Lung microvascular endothelial cell (primary cell): ENCODE data around the gene TMPRSS9. TPM values are rescaled to one million over a fixed set of nuclear protein-coding genes. Genes with fewer than 3 reads are reported as not detected.
A peak's percentile ranks its signal among the peaks of the same experiment; 100 is the strongest.
"Not testable (repeated sequence)": the region's sequence is repeated elsewhere in the genome, so short reads cannot be mapped to it uniquely, and the experiment has no call there.

Experiments used
- DNase-seq, 2 donors: peaks; one replicate each; pipeline versions ENCODE4 v3.0.0 to v3.0.0-alpha.2; 2010; ENCODE audit warnings: low read depth in 2 of 2
- total RNA-seq: library from RNA; depleted of rRNA; stranded (reverse); fragments of >200 nt; gene quantifications from 2 replicates; pipeline ENCODE4 v1.2.1, GENCODE V29; 2014

TMPRSS9 gene
- total RNA-seq, 1 donor from 2014 or later: 0.20 TPM

- not testable (repeated sequence) for DNase-seq
These were observed 98.7 kb downstream of the TMPRSS9 start for GRCh38 chr19:2458776-2459175.

DNA sequence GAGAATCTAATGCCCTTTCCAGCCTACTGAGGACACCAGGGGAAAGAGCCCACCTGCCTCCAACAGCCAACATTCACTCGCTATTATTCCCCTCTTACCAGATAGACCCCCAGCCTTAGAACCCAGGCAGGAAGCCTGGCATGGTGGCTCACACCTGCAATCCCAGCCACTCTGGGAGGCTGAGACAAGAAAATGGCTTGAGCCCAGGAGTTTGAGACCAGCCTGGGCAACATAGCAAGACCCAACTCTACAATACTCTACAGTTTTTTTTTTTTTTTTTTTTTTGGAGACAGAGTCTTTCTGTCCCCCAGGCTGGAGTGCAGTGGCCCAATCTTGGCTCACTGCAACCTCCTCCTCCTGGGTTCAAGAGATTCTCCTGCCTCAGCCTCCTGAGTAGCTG is 100.2 kb downstream of the TMPRSS9 start:
- DNase-seq: no peak

- peak; percentile 64 to 75 for DNase-seq
These were observed 101.9 kb downstream of the TMPRSS9 start for GRCh38 chr19:2461751-2462634.

GRCh38 chr19:2462635-2463421 is 102.8 kb downstream of the TMPRSS9 start:
- DNase-seq: peak; percentile 95 to 97

GRCh38 chr19:2463694-2464093 is 103.6 kb downstream of the TMPRSS9 start:
- not testable (repeated sequence) for DNase-seq

DNA sequence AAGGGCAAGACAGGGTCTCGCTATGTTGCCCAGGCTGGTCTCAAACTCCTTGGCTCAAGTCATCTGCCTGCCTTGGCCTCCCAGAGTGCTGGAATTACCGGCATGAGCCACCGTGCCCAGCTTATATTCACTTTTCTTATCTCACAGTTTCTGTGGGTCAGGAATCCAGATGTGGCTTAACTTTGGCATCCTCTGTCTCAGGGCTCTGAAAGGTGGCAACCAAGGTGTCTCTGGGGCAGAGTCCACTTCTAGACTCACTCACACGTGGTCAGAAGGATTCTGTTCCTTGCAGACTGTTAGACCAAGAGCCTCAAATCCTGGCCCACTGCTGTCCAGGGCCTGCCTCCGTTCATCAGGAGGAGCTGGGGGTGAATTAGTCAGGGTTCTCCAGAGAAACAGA is 104.3 kb downstream of the TMPRSS9 start:
- no peak for DNase-seq

DNA sequence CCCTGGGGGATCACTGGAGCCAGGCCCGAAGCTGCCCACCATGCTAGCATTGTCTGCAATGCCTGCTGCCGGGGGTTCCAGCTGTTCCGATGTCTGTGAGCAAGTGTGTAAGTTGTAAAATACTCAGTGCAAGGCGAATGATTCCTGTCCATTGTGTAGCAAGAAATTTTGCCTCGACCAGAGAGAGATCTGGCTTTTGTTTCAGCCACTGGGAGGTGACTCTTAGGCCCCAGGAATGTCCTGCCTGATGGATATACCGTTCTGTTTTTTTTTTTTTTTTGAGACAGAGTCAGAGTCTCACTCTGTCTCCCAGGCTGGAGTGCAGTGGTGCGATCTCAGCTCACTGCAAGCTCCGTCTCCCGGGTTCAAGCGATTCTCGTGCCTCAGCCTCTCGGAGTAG is 108.5 kb downstream of the TMPRSS9 start:
- no peak for DNase-seq

DNA sequence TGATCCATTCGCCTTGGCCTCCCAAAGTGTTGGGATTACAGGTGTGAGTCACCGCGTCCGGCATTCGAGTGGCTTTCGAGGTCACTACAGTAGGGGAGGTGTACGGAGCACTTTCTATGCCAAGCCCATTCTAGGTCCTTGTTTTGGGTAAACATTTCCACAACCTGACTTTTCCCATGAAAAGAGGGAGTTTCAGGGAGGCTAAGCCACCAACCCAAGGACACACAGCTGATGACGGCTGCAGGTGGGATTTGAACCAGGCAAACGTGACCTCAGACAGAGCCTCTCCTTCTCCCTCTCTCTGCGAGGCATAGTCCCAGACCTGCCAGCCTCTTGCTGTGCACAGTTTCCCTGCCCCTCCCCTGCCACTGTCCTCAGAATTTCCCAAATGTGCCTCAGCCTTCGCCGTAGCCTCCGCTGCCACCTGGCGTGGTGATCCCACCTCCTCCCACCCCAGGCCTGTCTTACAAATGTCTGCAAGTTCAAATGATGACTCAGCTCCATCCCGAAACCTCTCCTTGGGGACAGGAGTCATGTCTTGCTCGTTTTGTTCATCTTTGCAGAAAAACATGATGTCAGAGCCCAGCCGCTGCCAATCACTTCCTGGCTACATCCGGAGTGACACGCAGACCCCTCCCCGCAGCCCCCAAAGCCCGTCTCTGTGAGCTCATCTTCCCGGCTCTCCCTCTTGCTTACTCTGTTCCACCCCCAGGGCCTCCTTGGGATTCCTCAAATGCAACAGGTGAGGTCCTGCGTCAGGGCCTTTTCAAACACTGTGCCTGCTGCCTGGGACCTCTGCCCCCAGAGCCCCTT is 109.2 kb downstream of the TMPRSS9 start:
- DNase-seq: peak; percentile 44 to 73

DNA sequence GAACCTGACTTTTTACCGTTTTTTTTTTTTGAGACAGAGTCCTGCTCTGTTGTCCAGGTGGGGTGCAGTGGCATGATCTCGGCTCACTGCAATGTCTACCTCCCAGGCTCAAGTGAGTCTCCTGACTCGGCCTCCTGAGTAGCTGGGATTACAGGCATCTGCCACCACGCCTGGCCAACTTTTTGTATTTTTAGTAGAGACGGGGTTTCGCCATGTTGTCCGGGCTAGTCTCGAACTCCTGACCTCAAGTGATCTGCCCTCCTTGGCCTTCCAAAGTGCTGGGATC is 109.8 kb downstream of the TMPRSS9 start:
- not testable (repeated sequence) for DNase-seq

- DNase-seq: peak; percentile 89 to 91
These were observed 114.4 kb downstream of the TMPRSS9 start for GRCh38 chr19:2474232-2475017.

DNA sequence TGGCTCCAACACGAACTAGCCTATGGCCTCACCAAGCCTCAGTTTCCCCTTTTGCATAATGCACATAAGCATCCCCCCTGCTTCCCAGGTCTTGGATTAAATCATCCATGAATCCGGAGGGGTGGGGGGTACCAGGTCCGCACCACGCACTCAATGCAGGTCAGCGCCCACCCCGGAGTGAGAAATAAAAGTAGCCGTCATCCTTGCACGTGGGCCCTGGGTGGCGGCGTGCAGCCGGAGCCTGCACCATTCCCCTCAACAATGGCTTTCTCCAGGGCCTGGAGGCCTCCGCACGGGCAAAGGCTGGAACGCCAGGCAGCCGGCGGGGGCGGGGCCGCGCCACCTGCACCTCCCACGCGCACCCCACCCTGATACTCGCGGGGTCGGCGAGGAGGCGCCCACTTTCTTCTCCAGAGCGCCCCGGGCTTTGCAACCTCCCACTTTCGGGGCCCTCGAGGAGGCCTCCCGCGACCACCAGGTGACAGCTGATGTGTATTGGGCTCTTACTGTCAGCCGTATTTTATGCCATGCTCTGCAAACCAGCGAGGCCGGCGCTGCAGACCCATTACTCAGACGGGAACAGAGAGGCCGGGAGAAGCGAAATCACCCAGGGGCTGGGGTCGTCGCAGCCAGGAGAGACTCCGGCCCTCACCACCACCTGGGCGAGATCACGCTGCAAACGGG is 115.1 kb downstream of the TMPRSS9 start:
- peak; percentile 67 for DNase-seq

Other genes starting within 250 kb of the TMPRSS9 start
- gene AP3D1, start 208.7 kb upstream of the TMPRSS9 start, total RNA-seq: 57.5 and 63.3 TPM in 2 replicates
- 2.4 and 3.6 TPM in 2 replicates for gene DOT1L, start 196.3 kb upstream of the TMPRSS9 start, total RNA-seq
- 51.4 and 75.8 TPM in 2 replicates for gene PLEKHJ1, start 123.9 kb upstream of the TMPRSS9 start, total RNA-seq
- 41.8 and 56.5 TPM in 2 replicates for gene SF3A2, start 123.4 kb upstream of the TMPRSS9 start, total RNA-seq
- 0.65 and 3.6 TPM in 2 replicates for gene AMH, start 110.9 kb upstream of the TMPRSS9 start, total RNA-seq
- gene JSRP1, start 103.8 kb upstream of the TMPRSS9 start, total RNA-seq: 0.22 TPM in 1 of 2 replicates, not detected in the other
- gene PEAK3, start 78.1 kb upstream of the TMPRSS9 start, total RNA-seq: under 0.01 and 0.20 TPM in 2 replicates
- not detected in 2 replicates for gene LINGO3, start 52.1 kb upstream of the TMPRSS9 start, total RNA-seq
- gene LSM7, start 31.7 kb upstream of the TMPRSS9 start, total RNA-seq: 79.4 and 82.8 TPM in 2 replicates
- gene SPPL2B, start 31.6 kb upstream of the TMPRSS9 start, total RNA-seq: 10.5 and 22.6 TPM in 2 replicates
- 38.6 and 46.2 TPM in 2 replicates for gene TIMM13, start 67.3 kb downstream of the TMPRSS9 start, total RNA-seq
- 50.6 and 51.9 TPM in 2 replicates for gene LMNB2, start 96.7 kb downstream of the TMPRSS9 start, total RNA-seq
- 49.5 and 175 TPM in 2 replicates for gene GADD45B, start 115.9 kb downstream of the TMPRSS9 start, total RNA-seq